Measurements from ENCODE around the gene STYK1. TPM values are rescaled to one million over a fixed set of nuclear protein-coding genes. Genes with fewer than 3 reads are reported as not detected.

The STYK1 gene
- total and polyA plus RNA-seq, 4 donors, result 0.18 to 1.2 (median 0.37) TPM

DNA sequence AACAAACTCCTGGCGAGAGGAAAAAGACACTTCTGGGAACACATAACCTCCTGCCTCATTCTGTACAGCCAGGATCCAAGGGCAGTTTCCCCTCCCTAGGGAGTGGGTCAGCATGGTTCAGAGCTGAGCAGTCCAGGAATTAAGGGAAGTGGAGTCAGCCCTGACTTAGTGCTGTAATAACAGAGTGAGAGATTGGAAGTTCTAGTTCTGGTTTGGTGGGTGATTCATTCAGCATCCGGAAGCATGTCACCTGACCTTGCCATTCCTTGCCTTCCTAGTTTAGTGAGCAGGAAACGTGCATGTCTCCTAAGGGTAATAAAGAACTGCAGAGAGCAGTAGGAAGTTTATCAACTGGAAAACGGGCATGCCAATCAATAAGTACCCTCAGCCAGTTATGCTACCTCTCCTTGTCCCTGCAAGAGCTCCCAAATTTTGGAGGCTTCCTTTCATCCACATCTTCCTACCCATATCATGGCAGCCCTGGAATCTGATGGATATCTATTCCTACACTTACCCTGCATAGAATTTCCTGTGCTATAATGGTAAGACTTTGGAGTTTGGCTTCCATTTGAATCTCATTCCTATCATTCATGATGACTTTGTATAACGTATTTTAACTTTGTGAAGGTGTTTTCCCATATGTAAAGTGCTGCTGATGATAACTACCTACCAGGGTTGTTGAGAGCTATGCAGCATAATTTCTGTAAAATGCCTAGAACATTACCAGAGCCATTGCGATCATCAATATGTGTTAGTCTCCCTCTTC, 31.9 kb downstream of the STYK1 start:
- no peak for ATAC-seq (ENCODE audit: low FRiP score)
- H3K36me3 ChIP-seq (ENCODE audit: control insufficient read depth in 1 of 2, insufficient read depth in 2 of 2, low read length in 1 of 2), result no peaks in the 10 kb centered on the region
- DNase-seq, result no peak
- H3K4me3 ChIP-seq (ENCODE audit: low read length in 2 of 2), result no peak overlapping the region
- H3K27me3 ChIP-seq (ENCODE audit: control insufficient read depth in 1 of 2, insufficient read depth in 2 of 2, low read length in 1 of 2), result no peaks in the 10 kb centered on the region
- intact Hi-C loops (cut with DNase I), result no loop called here
- 37 to 46% methylated on average over 6 of the region's 6 CpGs for WGBS, 2 donors
- peaks cover 6% of the 10 kb centered on the region for H3K9me3 ChIP-seq (ENCODE audit: control insufficient read depth, low read length)
- no peak overlapping the region for H3K27ac ChIP-seq (ENCODE audit: low read depth in 1 of 2, low read length in 2 of 2)
- no peaks in the 10 kb centered on the region for H3K4me1 ChIP-seq (ENCODE audit: control insufficient read depth in 1 of 2, insufficient read depth in 2 of 2, low read length in 2 of 2)

DNA sequence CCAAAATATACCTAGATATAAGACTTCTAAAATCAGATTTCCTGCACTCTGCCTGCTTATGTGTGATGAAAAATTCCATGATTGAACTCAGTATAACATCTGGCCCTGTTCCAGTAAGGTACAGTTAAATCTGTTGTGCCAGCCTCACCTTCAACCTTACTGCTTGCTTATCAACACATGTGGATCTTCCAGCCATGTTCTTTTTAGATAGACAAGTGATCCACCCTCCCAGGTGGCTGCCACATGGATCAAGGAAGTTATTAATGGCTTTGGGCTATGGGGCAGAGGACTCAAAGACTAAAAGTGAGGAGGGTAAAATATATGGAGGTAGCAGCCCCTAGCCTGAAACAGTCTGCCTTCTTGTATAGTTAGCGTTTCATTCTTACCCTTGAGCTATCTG, 35.1 kb downstream of the STYK1 start:
- no peak overlapping the region for H3K4me3 ChIP-seq (ENCODE audit: low read length in 2 of 2)
- no peaks in the 10 kb centered on the region for H3K4me1 ChIP-seq (ENCODE audit: control insufficient read depth in 1 of 2, insufficient read depth in 2 of 2, low read length in 2 of 2)
- no peak overlapping the region for H3K27ac ChIP-seq (ENCODE audit: low read depth in 1 of 2, low read length in 2 of 2)
- no peaks in the 10 kb centered on the region for H3K27me3 ChIP-seq (ENCODE audit: control insufficient read depth in 1 of 2, insufficient read depth in 2 of 2, low read length in 1 of 2)
- no peak for ATAC-seq (ENCODE audit: low FRiP score)
- DNase-seq, result no peak
- 69 to 81% methylated on average over 1 of the region's 1 CpG for WGBS, 2 donors
- H3K36me3 ChIP-seq (ENCODE audit: control insufficient read depth in 1 of 2, insufficient read depth in 2 of 2, low read length in 1 of 2), result no peaks in the 10 kb centered on the region
- no peaks in the 10 kb centered on the region for H3K9me3 ChIP-seq (ENCODE audit: control insufficient read depth, low read length)
- intact Hi-C loops (cut with DNase I), result no loop called here

- ATAC-seq (ENCODE audit: low FRiP score), result no peak
- 62 to 63% methylated on average over 6 of the region's 6 CpGs for WGBS, 2 donors
- H3K9me3 ChIP-seq (ENCODE audit: control insufficient read depth, low read length), result no peaks in the 10 kb centered on the region
- no peaks in the 10 kb centered on the region for H3K27me3 ChIP-seq (ENCODE audit: control insufficient read depth in 1 of 2, insufficient read depth in 2 of 2, low read length in 1 of 2)
- no peak overlapping the region for H3K27ac ChIP-seq (ENCODE audit: low read depth in 1 of 2, low read length in 2 of 2)
- DNase-seq, result no peak
- H3K4me1 ChIP-seq (ENCODE audit: control insufficient read depth in 1 of 2, insufficient read depth in 2 of 2, low read length in 2 of 2), result no peaks in the 10 kb centered on the region
- H3K4me3 ChIP-seq (ENCODE audit: low read length in 2 of 2), result no peak overlapping the region
- H3K36me3 ChIP-seq (ENCODE audit: control insufficient read depth in 1 of 2, insufficient read depth in 2 of 2, low read length in 1 of 2), result no peaks in the 10 kb centered on the region
- intact Hi-C loops (cut with DNase I), result no loop called here
These were observed 37.2 kb downstream of the STYK1 start for GRCh38 chr12:10636611-10637010.

DNA sequence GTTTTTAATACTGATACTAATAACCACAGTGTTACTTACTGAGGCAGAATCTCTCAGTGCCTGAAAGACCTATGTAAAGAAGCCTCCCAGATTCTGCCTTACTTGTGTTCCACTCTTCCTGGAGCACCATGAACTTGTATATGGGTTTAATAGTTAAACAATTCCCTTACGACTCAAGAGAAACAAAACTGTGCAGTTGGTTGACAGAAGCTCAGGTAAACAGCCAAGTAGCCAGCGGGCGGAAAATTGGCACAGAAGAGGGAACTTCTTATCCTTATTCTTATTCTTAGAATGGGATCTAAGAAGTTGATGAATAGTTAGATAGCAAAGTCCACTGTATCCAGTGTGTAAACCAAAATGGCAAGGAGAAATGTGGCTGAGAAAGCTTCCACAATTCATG, 37.7 kb downstream of the STYK1 start:
- no peak overlapping the region for H3K27ac ChIP-seq (ENCODE audit: low read depth in 1 of 2, low read length in 2 of 2)
- no peaks in the 10 kb centered on the region for H3K4me1 ChIP-seq (ENCODE audit: control insufficient read depth in 1 of 2, insufficient read depth in 2 of 2, low read length in 2 of 2)
- H3K9me3 ChIP-seq (ENCODE audit: control insufficient read depth, low read length), result no peaks in the 10 kb centered on the region
- H3K36me3 ChIP-seq (ENCODE audit: control insufficient read depth in 1 of 2, insufficient read depth in 2 of 2, low read length in 1 of 2), result no peaks in the 10 kb centered on the region
- no peak for ATAC-seq (ENCODE audit: low FRiP score)
- 80% methylated on average over 3 of the region's 3 CpGs for WGBS, 2 donors
- no peaks in the 10 kb centered on the region for H3K27me3 ChIP-seq (ENCODE audit: control insufficient read depth in 1 of 2, insufficient read depth in 2 of 2, low read length in 1 of 2)
- H3K4me3 ChIP-seq (ENCODE audit: low read length in 2 of 2), result no peak overlapping the region
- no peak for DNase-seq
- intact Hi-C loops (cut with DNase I), result no loop called here

GRCh38 chr12:10635306-10635705, 38.5 kb downstream of the STYK1 start:
- no peak for ATAC-seq (ENCODE audit: low FRiP score)
- H3K27me3 ChIP-seq (ENCODE audit: control insufficient read depth in 1 of 2, insufficient read depth in 2 of 2, low read length in 1 of 2), result no peaks in the 10 kb centered on the region

DNA sequence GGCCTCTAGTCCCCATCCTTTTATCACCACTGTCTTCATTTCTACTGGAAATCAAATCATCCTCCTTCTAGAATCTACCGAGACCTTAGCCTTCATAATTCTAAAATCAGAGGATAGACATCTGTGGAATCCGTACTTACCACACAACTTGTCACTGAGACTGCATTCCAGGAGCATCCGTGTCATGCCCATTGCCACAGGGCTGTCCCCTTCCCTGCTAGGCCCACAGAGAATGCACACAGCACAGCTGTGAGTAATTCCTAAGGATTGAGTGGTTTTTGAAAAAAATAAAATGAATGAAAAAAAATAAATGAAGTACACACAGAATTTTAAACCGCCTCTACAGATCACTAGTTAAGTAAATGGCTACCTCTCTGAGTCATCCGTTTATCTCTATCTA, 39.4 kb downstream of the STYK1 start:
- H3K27ac ChIP-seq (ENCODE audit: low read depth in 1 of 2, low read length in 2 of 2), result no peak overlapping the region
- H3K9me3 ChIP-seq (ENCODE audit: control insufficient read depth, low read length), result no peaks in the 10 kb centered on the region
- DNase-seq (no peak), ATAC-seq (ENCODE audit: low FRiP score) (no peak)
- no peak overlapping the region for H3K4me3 ChIP-seq (ENCODE audit: low read length in 2 of 2)
- intact Hi-C loops (cut with DNase I), result no loop called here
- no peaks in the 10 kb centered on the region for H3K27me3 ChIP-seq (ENCODE audit: control insufficient read depth in 1 of 2, insufficient read depth in 2 of 2, low read length in 1 of 2)
- H3K36me3 ChIP-seq (ENCODE audit: control insufficient read depth in 1 of 2, insufficient read depth in 2 of 2, low read length in 1 of 2), result no peaks in the 10 kb centered on the region
- WGBS, 2 donors, result 76 to 77% methylated on average over 5 of the region's 5 CpGs
- no peaks in the 10 kb centered on the region for H3K4me1 ChIP-seq (ENCODE audit: control insufficient read depth in 1 of 2, insufficient read depth in 2 of 2, low read length in 2 of 2)

More at GRCh38 chr12:10635306-10635705, 38.5 kb downstream of the STYK1 start:
- H3K9me3 ChIP-seq (ENCODE audit: control insufficient read depth, low read length), result no peaks in the 10 kb centered on the region
- H3K36me3 ChIP-seq (ENCODE audit: control insufficient read depth in 1 of 2, insufficient read depth in 2 of 2, low read length in 1 of 2), result no peaks in the 10 kb centered on the region
- H3K27ac ChIP-seq (ENCODE audit: low read depth in 1 of 2, low read length in 2 of 2), result no peak overlapping the region
- intact Hi-C loops (cut with DNase I), result no loop called here
- no peak overlapping the region for H3K4me3 ChIP-seq (ENCODE audit: low read length in 2 of 2)
- DNase-seq, result no peak
- 72 to 74% methylated on average over 2 of the region's 2 CpGs for WGBS, 2 donors
- no peaks in the 10 kb centered on the region for H3K4me1 ChIP-seq (ENCODE audit: control insufficient read depth in 1 of 2, insufficient read depth in 2 of 2, low read length in 2 of 2)

DNA sequence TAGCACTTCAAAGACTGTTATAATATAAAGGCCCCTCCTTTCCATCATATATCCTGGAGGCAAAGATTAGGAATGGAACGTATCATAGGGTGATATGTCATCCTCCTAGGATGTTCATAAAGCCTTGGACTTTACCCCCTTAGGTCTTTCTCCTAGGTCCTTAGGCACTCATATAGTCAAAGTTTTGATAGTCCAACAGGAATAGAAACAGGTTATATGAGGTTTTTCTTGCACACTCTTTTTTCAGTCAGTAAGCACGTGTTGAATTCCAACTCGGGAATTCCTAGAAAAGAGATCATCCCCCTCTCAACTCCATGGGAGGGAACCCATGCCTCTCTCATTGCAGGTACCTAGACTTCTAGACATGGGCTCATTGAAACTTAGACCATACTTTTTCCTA, 40.3 kb downstream of the STYK1 start:
- no peaks in the 10 kb centered on the region for H3K36me3 ChIP-seq (ENCODE audit: control insufficient read depth in 1 of 2, insufficient read depth in 2 of 2, low read length in 1 of 2)
- H3K4me3 ChIP-seq (ENCODE audit: low read length in 2 of 2), result no peak overlapping the region
- no peaks in the 10 kb centered on the region for H3K27me3 ChIP-seq (ENCODE audit: control insufficient read depth in 1 of 2, insufficient read depth in 2 of 2, low read length in 1 of 2)
- intact Hi-C loops (cut with DNase I), result no loop called here
- no peaks in the 10 kb centered on the region for H3K4me1 ChIP-seq (ENCODE audit: control insufficient read depth in 1 of 2, insufficient read depth in 2 of 2, low read length in 2 of 2)
- no peak for DNase-seq
- 65 to 75% methylated on average over 3 of the region's 3 CpGs for WGBS, 2 donors
- H3K9me3 ChIP-seq (ENCODE audit: control insufficient read depth, low read length), result no peaks in the 10 kb centered on the region
- ATAC-seq (ENCODE audit: low FRiP score), result no peak
- H3K27ac ChIP-seq (ENCODE audit: low read depth in 1 of 2, low read length in 2 of 2), result no peak overlapping the region

- Histone ChIP-seq H3K4me1 (ENCODE audit: control insufficient read depth in 1 of 2, insufficient read depth in 2 of 2, low read length in 2 of 2) (no peaks in the 10 kb centered on the region), H3K36me3 (ENCODE audit: control insufficient read depth in 1 of 2, insufficient read depth in 2 of 2, low read length in 1 of 2) (no peaks in the 10 kb centered on the region), H3K9me3 (ENCODE audit: control insufficient read depth, low read length) (no peaks in the 10 kb centered on the region), H3K27ac (ENCODE audit: low read depth in 1 of 2, low read length in 2 of 2) (no peak overlapping the region), H3K4me3 (ENCODE audit: low read length in 2 of 2) (no peak overlapping the region), H3K27me3 (ENCODE audit: control insufficient read depth in 1 of 2, insufficient read depth in 2 of 2, low read length in 1 of 2) (no peaks in the 10 kb centered on the region)
- intact Hi-C loops (cut with DNase I), result no loop called here
- DNase-seq, result no peak
- ATAC-seq (ENCODE audit: low FRiP score), result no peak
These were observed 41.6 kb downstream of the STYK1 start for GRCh38 chr12:10632226-10632625.

GRCh38 chr12:10624605-10625004, 49.2 kb downstream of the STYK1 start:
- H3K27ac ChIP-seq (ENCODE audit: low read depth in 1 of 2, low read length in 2 of 2), result no peak overlapping the region
- ATAC-seq (ENCODE audit: low FRiP score) (no peak), DNase-seq (no peak)
- H3K4me3 ChIP-seq (ENCODE audit: low read length in 2 of 2), result no peak overlapping the region
- H3K4me1 ChIP-seq (ENCODE audit: control insufficient read depth in 1 of 2, insufficient read depth in 2 of 2, low read length in 2 of 2), result no peaks in the 10 kb centered on the region
- 71 to 76% methylated on average over 3 of the region's 3 CpGs for WGBS, 2 donors
- no peaks in the 10 kb centered on the region for H3K27me3 ChIP-seq (ENCODE audit: control insufficient read depth in 1 of 2, insufficient read depth in 2 of 2, low read length in 1 of 2)
- no peaks in the 10 kb centered on the region for H3K9me3 ChIP-seq (ENCODE audit: control insufficient read depth, low read length)
- H3K36me3 ChIP-seq (ENCODE audit: control insufficient read depth in 1 of 2, insufficient read depth in 2 of 2, low read length in 1 of 2), result no peaks in the 10 kb centered on the region
- intact Hi-C loops (cut with DNase I), result no loop called here
